ENCODE results near the gene STT3A.

The STT3A gene

GRCh38 chr11:125572916-125573315, 19.7 kb upstream of the STT3A start:
- no peak for TF ChIP-seq CTCF (IDR thresholded peaks at IDR 0.05)

GRCh38 chr11:125578783-125579182, 13.9 kb upstream of the STT3A start:
- no peak for TF ChIP-seq CTCF (IDR thresholded peaks at IDR 0.05)

GRCh38 chr11:125579811-125580210, 12.8 kb upstream of the STT3A start:
- TF ChIP-seq CTCF (IDR thresholded peaks at IDR 0.05) = no peak

- no peak for TF ChIP-seq CTCF (IDR thresholded peaks at IDR 0.05)
Measured at GRCh38 chr11:125583496-125583895, 9.2 kb upstream of the STT3A start.

GRCh38 chr11:125585487-125585886, 7.2 kb upstream of the STT3A start:
- no peak for TF ChIP-seq CTCF (IDR thresholded peaks at IDR 0.05)

GRCh38 chr11:125586623-125587022, 6.0 kb upstream of the STT3A start:
- TF ChIP-seq CTCF (IDR thresholded peaks at IDR 0.05) = no peak

- TF ChIP-seq CTCF (IDR thresholded peaks at IDR 0.05) = no peak
Measured at GRCh38 chr11:125587480-125587879, 5.2 kb upstream of the STT3A start.

- TF ChIP-seq CTCF (IDR thresholded peaks at IDR 0.05) = no peak
Measured at GRCh38 chr11:125588505-125588904, 4.1 kb upstream of the STT3A start.
